HG02885 (cell line): Measurements from ENCODE around the gene ZFP69B.

Experiments
- ATAC-seq: cut with Tn5 transposase; IDR thresholded peaks from one replicate; pipeline ENCODE4 v1.9.1; 2021; ENCODE audit warnings: mild to moderate bottlenecking; ENCODE audit not compliant: unreplicated experiment, poor library complexity

ZFP69B gene

DNA sequence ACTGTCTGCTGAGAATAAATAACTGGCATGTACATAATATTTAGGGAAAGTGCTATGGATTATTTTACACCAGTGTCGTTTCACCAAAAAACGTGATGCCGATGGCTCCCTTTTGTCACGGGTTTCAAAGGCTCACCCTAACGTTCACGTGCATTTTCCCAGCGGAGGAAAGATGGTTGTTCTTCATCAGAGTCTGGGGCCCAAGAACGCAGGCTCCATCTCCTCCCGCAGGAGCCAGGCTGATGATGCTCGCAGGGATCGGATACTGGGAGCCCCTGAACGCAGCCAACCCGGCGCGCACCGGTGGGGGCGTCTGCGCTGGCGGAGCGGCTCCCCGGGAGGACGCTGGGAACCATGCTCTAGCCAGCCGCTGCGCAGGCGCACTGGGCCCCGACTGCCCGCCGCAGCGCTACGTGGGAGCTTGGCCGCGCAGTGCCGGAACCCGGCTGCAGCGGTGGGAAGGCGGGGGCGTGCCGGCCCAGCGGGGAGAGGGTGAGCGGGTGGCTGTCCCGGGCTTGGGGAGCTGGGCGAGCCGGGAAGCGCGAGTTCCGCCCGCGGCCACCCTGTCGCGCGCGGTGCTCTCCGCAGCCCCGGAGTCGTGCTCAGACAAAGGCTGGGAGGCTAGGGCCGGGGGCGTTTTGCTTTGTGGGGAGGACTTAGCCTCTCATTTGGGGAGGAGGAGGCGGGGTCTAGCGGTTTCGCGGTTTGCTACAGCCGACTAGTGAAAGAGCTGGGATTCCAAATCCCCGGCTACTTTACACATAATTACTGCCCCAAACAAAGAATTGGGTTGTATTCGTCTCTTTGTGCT, at the start of gene ZFP69B:
Gene ZFP69B, plus strand, starts transcription at position 793 of the 811 bp plus-strand sequence. CDS start 486 bp downstream, outside the sequence.
- ATAC-seq, result peak; percentile 90

DNA sequence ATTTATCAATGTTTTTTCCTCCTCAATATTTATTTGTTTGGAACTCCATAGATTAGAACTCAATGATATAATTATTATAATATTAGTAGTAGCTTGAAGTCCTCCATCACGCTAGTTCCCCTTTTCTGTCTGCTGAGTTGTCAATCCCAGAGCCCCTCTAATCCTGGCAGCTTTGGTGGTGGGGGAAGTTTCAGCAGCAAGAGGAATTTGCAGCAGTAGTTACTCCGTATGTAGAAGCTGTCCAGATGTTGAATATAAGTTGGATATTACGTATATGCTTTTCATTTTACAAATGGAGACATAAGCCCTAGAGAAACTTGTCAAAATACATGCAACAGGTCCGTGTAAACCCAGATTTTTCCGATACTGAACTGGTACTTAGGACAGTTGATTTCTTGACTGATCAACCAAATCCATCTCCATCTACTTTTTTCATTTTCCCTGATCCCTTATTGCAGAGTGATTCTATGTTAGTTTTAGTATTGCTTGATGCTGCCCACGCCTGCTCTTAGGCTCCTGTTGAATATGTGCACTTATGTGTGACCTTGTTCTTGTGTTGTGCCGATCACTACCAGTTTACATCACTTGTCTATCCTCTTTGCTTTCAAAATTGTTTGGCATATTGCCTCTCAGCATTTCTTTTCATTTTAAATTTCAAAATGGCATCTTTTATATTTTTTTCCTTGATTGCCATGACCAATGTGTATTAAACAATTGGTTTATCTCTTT, 48.6 kb upstream of the ZFP69B start:
- ATAC-seq, result no peak

DNA sequence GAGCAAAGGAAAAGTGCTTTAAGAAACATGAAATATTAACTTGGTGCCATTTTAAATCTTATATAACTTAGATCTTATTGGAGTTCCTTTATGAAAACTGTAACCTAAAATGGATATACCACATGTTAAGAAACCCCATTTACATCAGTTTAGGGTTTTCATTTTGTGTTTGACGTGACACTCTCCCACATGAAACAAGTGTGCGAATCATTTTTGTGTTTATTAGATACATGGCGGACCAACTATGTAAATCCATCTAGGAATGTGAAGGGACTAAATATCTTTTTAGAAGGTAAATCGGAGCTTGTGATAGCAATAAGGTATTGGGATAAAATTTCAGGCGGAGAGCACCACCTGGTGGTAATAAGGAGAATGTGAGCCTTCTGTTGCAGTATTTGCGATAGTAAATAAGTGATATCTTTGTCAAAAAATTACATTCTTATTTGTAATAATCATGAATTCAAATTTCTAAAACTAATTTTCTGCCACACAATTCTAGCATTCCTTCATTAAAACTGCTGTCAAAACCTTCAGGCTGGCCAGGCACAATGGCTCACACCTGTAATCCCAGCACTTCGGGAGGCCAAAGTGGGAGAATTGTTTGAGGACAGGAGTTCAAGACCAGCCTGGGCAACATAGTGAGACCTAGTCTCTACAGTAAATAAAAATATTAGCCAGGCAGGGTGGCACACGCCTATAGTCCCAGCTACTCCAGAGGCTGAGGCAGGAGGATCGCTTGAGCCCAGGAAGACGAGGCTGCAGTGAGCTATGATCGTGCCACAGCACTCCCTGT, 45.4 kb upstream of the ZFP69B start:
- ATAC-seq, result no peak

DNA sequence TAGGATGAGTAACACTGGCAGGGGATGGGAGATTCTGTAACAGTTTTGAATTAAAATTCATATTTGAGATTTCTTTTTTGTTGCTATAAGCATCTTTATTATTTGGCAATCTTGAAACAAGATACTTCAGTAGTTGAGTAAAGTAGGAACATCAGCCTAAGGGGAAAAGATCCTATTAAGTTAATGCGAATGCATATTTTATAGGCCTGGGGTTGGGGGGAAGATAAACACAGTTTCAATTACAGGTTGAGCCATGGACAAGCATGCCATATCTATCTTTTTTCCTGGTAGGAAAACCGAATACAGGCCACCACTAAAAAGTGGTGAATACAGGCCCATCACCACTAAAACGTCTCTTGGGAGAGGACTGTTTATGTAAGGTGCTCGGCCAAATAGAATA, 44.5 kb upstream of the ZFP69B start:
- ATAC-seq, result no peak

DNA sequence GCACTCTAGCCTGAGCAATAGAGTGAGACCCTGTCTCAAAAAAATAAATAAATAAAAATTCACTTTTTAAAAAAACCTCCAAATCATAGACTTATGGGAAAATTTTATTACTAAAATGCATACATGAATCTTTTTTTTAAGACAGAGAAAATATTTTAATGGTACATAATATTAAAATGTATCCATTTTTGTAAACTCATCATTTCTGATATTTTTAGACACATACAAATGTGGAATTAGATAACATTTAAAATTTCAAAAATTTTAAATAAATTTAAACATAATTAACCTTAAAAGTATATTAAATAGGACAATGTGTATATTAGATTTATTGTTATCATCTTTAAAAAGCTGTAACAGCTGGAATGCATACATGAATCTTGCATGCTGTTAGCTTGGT, 42.8 kb upstream of the ZFP69B start:
- no peak for ATAC-seq

DNA sequence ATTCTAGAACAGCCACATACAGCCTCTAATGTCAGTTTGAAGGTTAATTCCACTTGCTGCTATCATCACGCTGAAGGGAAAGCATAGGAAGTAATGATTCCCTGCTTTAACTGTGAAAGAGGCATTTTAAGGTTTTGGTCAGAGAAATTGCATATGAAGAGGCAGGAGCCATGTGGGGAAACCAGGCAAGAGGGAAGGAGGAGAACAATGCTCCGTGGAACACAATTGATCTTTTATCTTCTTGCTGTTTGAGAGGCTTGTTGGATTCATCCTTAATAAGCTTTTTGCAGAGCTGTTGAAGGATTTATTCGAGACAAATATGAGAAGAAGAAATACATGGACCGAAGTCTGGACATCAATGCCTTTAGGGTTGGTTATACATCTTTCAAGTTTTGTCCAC, 40.8 kb upstream of the ZFP69B start:
- no peak for ATAC-seq

DNA sequence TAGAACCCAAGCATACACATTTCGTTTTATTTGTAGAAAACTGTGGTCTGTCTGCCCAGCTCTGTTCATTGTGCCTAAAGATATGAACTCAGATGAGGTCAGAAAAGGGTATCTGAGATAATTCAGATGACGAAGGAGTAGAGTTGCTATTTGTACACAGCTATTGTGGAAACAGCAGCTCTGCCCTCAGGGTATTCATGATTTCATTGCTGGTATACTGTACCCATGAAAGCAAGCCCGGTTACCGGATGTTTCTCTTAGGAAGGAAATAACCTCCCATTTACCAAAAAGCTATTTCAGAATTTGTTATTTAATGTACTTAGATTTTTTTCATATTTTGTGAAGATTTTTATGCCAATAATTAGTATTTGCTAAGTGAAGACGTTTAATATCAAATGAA, 39.0 kb upstream of the ZFP69B start:
- ATAC-seq, result no peak

DNA sequence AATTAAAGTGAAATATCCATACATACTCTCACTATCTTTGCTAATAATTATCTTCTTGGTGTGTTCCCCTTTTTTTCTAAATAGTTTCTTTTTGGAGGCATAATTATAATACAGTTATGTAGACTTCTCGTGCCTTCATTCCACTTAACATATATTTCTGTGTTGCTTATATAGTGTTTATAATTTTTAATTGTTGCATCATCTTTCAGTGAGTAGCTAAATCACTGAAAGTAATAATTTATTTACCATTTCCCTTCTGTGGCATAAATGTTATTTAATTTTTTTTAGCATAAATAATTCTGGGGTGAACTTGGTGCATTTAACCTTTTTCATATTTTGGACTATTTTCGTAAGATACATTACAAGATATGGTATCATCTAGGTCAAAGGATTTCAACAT, 38.4 kb upstream of the ZFP69B start:
- ATAC-seq, result no peak

DNA sequence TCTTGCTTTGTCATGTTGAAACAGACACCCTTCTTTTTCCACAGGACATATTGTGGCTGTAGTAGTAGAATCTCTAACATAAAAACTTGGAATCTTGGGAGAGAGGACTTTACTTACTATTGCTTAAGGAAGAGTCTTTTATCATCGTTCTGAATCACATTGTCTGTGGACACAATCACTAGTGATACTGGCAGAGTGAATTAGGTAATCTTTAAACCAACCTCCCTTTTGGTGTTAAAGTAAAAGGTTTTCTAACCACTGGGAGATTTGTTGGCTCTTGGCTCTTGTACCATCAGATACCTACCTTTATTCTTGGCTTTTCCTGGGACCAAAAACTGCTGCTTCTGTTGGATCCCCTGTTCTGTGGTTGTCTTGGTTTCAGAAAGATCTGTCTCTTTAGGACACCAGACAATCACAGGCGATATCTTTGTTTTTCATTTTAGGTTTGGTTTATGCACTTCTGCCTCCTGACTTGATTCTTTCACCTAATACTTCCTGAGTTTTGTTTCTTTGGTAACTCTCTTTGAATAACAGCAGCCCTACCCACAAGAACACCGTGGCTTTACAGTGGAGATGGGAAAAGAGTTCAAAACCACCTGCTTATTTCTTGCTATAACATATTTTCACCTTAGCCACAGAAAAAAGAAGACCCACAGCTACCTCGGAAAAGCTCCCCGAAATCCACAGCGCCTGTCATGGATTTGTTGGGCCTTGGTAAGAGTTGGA, 36.6 kb upstream of the ZFP69B start:
- no peak for ATAC-seq

DNA sequence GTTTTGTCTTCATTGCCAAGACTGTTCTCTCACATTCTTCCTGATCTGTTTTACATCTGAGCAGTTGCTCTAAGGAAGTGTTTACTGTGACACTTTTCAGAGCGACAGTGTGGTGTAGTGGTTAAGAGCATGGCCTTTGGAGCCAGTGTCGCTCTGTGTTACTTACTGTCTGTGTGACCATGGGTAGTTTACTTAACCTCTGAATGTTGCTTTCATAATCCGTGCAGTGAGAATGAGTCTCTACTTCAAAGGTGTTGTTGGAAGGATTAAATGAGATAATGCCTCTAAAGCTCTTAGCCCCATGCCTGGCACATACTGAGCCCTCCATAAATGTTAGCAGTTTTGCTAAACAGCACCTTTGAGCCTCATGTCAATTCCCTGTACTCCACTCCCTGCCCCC, 35.9 kb upstream of the ZFP69B start:
- ATAC-seq, result no peak

DNA sequence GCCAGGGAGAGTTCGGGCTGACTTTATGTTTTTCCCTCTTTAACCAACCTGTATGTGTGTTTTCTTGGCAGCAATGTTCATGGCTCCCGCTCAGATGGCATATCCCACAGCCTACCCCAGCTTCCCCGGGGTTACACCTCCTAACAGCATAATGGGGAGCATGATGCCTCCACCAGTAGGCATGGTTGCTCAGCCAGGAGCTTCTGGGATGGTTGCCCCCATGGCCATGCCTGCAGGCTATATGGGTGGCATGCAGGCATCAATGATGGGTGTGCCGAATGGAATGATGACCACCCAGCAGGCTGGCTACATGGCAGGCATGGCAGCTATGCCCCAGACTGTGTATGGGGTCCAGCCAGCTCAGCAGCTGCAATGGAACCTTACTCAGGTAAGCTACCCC, 33.6 kb upstream of the ZFP69B start:
- ATAC-seq, result no peak

DNA sequence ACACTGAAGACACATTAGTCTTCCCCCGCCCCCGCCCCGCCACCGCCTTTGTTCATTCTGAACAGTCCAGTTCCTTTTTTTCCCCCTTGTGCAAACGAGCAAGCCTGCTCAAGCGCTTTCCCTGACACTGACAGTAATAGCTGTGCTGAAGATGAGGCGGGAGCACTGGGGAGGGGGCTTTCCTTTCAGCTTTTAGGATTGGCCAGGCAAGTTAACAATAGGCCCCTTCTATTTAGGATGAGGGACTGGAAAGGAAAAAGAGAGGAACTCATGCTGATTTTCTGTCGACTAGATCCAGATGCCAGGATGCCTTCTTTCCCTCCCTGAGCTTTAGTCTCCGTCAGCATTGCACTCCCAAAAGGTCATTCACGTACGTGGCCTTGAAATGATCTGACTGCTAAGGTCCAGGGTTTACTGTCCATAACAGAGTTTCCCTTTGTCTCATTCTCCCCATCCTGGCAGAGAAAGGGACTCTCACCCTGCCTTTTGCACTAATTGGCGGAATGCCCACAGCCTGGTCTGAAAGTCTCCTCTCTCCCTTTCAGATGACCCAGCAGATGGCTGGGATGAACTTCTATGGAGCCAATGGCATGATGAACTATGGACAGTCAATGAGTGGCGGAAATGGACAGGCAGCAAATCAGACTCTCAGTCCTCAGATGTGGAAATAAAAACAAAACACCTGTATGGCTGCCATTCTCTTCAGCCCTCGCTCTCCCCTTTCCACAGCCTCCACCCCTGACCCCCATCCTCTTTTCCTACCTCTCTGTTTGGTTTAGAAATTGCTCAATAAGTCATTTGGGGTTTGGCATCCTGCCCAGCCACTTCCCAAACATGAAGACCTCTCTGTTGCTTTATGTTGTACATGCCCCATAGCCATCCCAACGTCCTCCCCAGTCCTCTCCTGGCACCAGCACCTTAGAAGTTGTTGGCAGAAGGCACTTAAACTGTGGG, 28.6 kb upstream of the ZFP69B start:
- no peak for ATAC-seq

DNA sequence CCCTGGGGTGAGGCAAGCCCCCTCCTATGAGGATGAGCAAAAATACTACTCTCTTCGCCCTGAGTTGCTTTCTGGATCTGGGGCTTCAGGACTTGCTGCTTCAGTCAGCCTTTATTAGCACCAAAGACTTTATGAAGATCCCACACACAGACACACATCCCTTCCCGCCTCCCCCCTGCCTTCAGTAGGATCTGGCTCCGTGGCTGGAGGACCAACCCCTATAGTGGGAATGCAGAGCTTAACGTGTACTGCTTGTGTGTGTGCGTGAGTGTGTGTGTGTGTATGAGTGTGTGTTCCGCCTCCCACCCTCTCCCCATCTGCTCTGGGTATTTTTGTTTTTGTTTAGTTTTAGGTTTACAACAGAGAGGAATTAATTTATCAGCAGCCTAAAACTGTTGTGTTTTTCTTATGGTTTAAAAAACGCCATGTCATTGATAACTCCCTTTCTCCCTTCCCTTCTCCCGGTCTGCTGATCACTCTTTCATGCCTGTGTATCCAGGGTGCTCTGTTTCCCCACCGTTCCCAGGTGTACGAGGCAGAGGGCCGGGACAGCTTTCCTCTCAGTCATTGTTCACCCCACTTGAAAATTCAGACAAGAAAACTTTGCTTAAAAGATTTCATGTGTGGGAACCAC, 27.5 kb upstream of the ZFP69B start:
- ATAC-seq, result no peak

DNA sequence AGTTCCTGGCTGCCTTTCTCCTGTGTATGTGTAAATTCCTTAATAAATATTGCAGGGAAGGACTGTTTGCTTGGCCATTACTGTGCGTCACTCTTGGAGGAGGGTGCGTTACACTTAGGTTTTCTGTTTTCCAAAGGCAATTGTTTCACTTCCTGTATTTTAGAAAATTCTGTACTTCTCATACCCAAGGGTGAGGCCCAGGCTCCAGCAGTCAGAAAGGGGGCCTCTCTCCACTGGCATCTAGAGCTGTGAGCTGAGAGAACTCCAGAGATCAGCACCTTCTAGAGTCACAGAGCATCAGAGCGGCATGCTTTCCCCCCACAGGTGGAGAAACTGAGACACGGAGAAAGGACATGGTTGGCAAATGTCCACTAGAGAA, 27.0 kb upstream of the ZFP69B start:
- ATAC-seq, result no peak

DNA sequence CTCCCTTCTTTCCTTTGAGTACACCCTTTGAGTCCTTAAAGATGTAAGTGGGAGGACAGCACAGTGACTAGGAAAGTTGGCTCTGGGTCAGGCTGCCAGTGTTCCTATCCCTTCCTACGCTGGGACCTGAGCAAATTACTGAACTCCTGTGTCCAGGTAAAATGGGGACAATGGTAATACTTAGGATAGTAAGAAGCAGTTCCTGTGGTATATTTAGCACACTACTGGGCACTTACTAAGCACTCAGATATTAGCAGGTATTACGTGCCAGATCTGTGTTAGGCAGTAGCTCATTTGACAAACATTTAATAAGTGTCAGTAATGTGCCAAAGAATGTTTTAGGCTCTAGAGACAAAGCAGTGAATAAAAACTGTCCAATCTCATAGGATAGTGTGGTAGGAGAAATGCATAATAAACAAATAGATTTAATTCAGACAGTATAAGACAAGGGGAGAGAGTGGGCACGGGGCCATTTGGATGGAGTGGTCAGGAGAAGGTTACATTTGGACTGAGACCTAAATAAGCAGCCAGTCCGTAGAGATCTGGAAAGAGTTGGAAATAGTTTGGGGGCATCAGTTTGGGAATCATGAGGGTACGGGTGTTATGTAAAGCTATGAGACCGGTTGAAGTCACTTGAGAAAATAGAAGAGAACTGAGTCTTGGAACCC, 26.2 kb upstream of the ZFP69B start:
- no peak for ATAC-seq

DNA sequence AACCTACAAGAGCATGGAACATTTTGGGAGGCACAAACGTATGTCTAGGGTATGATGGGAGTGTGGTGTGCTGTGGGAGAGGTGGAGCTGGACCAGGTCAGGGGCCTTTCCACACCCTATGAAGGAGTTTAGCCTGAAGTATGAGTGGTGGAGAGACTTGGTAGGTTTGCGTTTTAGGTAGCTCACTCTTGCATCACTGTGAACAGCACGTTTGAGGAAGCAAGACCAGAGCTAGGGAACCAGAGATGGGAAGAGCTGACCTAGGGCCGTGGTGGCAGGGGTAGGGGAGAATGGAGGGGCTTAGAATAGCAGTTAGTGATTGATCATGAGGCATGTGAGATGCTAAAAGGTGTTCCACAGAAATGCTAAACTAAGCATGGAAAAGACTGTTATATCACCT, 25.1 kb upstream of the ZFP69B start:
- no peak for ATAC-seq

DNA sequence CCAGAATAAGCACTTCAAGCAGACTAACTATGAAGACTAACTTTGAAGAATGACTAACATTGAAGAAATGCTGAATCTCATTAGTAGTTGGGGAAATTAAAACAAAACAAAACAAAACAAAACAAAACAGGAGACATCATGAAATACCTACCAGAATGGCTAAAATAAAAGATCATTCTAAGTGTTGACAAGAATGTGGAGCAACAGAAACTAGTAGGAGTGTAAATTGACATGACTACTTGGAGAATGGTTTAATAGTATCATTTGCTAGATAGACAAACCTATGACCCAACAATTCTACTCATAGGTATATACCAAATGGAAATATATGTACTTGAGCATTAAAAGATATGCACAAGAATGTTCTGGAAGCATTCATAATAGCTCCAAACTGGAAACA, 18.9 kb upstream of the ZFP69B start:
- ATAC-seq, result no peak

DNA sequence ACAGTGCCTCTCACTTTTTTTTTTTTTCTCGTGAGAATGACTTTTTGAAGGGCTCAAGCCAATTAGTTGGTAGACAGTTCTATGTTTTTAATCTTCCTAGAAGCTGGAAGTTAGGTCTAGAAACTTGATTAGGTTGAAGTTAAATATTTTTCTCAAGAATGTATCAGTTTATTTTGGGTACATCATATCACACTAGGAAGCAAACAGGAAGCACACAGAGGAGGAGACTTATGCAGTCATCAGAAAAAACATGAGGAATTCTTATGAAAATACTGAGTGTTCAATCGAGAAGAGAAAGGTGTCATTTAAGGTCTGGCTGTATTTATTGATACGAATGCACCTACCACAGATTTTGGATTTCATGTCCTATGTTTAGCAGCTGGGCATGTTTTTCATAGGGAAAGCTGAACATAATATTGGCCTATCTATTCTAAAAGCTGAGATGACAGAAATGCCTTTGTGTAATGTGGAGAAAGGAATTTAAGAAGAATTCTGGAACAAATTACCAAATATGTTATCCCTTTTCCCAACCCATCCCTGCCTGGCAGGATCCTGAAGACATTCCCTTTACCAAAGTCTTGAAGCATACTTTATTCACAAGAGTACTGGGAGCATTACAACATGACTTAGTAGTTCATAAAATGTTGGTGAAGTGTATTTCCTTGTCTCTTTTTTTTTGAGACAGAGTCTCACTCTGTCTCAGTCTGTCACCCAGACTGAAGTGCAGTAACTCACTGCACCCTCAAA, 17.5 kb upstream of the ZFP69B start:
- ATAC-seq, result no peak
